HCT116 (cell line): Measurements from ENCODE around the gene DNAJC4.
"Not testable (repeated sequence)": the region's sequence is repeated elsewhere in the genome, so short reads cannot be mapped to it uniquely, and the experiment has no call there.

ENCODE experiments used
- ATF3 ChIP-seq: IDR thresholded peaks from 2 replicates; pipeline ENCODE4 v1.6.1; 2012
- EZH2 ChIP-seq: fragments of 200-600 bp; sonication (generic); IDR thresholded peaks from 2 replicates; pipeline ENCODE4 v1.6.1; 2017; ENCODE audit warnings: antibody characterized with exemption, mixed run types
- EZH2phosphoT487 ChIP-seq: fragments of 200-600 bp; IDR thresholded peaks from 2 replicates; pipeline ENCODE4 v1.6.1; 2018; ENCODE audit warnings: antibody characterized with exemption, borderline replicate concordance
- POLR2AphosphoS5 ChIP-seq: IDR thresholded peaks from 2 replicates; pipeline ENCODE4 v1.6.1; 2011; ENCODE audit warnings: mild to moderate bottlenecking, low read depth, low read length, moderate library complexity
- YY1 ChIP-seq: IDR thresholded peaks from 2 replicates; pipeline ENCODE4 v1.6.1; 2011; ENCODE audit warnings: low read length, low read depth, moderate library complexity, mild to moderate bottlenecking; ENCODE audit not compliant: insufficient replicate concordance; ENCODE audit errors: extremely low read depth
- TF ChIP-seq, protein P1 (sequence below), 3 experiments: fragments of 200-600 bp in 1 of 3; sonication (generic) in 1 of 3; IDR thresholded peaks in 2 of 3; conservative IDR thresholded peaks in 1 of 3; 2 replicates each; pipeline ENCODE4 v1.5.1; 2012 to 2017; ENCODE audit warnings: low read depth in 2 of 3, low read length in 2 of 3, antibody characterized with exemption in 1 of 3, borderline replicate concordance in 1 of 3, control low read depth in 1 of 3, mild to moderate bottlenecking in 1 of 3, mixed read lengths in 1 of 3, mixed run types in 1 of 3, moderate library complexity in 1 of 3; ENCODE audit not compliant: insufficient read depth in 1 of 3

DNA sequence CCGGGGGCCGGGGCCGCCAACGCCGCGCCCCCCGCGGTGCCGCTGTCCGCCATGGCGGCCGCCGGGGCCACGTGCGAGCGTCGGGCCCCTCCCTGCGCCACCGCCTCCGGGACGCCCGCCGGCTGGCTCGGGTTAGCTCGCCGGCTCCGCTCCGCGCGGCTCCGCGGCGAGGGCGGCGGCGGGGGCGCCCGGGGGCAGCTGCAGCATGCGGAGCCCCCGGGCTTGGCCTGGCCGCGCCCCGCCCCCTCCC is 16.2 kb downstream of the DNAJC4 start:
- not testable (repeated sequence) for TF ChIP-seq EZH2, ATF3, YY1, EZH2phosphoT487, POLR2AphosphoS5
- TF ChIP-seq, protein P1, sequence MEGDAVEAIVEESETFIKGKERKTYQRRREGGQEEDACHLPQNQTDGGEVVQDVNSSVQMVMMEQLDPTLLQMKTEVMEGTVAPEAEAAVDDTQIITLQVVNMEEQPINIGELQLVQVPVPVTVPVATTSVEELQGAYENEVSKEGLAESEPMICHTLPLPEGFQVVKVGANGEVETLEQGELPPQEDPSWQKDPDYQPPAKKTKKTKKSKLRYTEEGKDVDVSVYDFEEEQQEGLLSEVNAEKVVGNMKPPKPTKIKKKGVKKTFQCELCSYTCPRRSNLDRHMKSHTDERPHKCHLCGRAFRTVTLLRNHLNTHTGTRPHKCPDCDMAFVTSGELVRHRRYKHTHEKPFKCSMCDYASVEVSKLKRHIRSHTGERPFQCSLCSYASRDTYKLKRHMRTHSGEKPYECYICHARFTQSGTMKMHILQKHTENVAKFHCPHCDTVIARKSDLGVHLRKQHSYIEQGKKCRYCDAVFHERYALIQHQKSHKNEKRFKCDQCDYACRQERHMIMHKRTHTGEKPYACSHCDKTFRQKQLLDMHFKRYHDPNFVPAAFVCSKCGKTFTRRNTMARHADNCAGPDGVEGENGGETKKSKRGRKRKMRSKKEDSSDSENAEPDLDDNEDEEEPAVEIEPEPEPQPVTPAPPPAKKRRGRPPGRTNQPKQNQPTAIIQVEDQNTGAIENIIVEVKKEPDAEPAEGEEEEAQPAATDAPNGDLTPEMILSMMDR (IDR thresholded peaks at IDR 0.05 in 2 of 3, conservative IDR thresholded peaks at IDR 0.05 in 1 of 3; ENCODE audit: borderline replicate concordance in 1 of 3, insufficient read depth in 1 of 3, low read depth in 2 of 3, low read length in 2 of 3): not testable (repeated sequence)
